Gastrocnemius medialis (tissue), 4 donors: ENCODE data around the gene LRRC1.

Experiments used
- POLR2A ChIP-seq, 2 donors: fragments of 450-650 bp; IDR thresholded peaks; one replicate each; pipeline ENCODE4 v1.6.1; 2017; ENCODE audit warnings: antibody characterized with exemption in 2 of 2, mild to moderate bottlenecking in 2 of 2, moderate library complexity in 2 of 2
- TF ChIP-seq, protein P1 (sequence below), 5 experiments: fragments of 450-650 bp in 3 of 5; fragments of 200-600 bp in 2 of 5; sonication (generic) in 2 of 5; IDR thresholded peaks in 4 of 5; conservative IDR thresholded peaks in 1 of 5; 1 replicate in 4 of 5; 2 replicates in 1 of 5; pipeline ENCODE4 v1.5.1; 2016 to 2019; ENCODE audit warnings: antibody characterized with exemption in 5 of 5, mild to moderate bottlenecking in 3 of 5, moderate library complexity in 3 of 5

DNA sequence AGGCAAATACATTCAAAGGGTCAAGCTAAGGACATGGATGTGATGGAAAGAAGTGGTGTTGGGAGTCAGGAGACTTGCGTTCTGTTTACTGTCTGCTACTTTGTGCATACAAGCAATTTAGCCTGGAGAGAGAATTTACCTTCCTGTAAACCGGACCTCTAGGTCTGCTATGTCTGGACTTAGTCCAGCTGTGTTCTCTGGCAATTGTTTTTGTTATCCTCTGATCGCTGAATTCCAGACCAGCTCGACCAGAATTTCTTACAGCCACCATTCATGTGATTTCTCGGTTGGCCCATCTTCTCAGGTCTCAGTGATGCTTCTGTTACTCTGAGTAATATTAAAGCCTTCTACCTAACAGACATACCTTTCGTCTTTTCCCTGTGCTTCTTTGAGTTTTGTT, 75.2 kb downstream of the LRRC1 start:
- TF ChIP-seq, protein P1, sequence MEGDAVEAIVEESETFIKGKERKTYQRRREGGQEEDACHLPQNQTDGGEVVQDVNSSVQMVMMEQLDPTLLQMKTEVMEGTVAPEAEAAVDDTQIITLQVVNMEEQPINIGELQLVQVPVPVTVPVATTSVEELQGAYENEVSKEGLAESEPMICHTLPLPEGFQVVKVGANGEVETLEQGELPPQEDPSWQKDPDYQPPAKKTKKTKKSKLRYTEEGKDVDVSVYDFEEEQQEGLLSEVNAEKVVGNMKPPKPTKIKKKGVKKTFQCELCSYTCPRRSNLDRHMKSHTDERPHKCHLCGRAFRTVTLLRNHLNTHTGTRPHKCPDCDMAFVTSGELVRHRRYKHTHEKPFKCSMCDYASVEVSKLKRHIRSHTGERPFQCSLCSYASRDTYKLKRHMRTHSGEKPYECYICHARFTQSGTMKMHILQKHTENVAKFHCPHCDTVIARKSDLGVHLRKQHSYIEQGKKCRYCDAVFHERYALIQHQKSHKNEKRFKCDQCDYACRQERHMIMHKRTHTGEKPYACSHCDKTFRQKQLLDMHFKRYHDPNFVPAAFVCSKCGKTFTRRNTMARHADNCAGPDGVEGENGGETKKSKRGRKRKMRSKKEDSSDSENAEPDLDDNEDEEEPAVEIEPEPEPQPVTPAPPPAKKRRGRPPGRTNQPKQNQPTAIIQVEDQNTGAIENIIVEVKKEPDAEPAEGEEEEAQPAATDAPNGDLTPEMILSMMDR (IDR thresholded peaks at IDR 0.05 in 4 of 5, conservative IDR thresholded peaks at IDR 0.05 in 1 of 5), result no peak
- TF ChIP-seq POLR2A (IDR thresholded peaks at IDR 0.05), result no peak
